ENCODE results near the gene RHAG.

The RHAG gene

DNA sequence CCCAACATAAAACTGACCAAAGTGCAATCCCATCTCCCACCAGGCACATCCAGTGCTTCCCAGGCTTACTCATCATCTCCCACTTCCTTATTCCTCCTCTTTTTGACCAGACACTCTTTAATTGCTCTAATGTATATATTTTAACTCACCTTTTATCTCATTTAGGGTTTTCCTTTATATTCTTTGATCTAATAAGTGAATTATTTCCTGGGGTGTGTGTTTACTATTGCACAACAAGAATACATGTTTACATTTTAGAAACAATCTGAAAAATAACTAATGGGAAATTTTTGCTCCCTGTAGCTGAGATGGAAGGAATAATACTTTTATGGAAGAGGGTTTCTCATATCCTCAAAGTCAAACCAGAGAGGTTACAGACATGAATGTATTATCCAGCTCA, 18.4 kb downstream of the RHAG start:
- no peak for TF ChIP-seq FOXP2 (optimal IDR thresholded peaks at IDR 0.05; ENCODE audit: borderline replicate concordance, extremely low read depth, extremely low read length, insufficient read depth)
- TF ChIP-seq SIN3A (IDR thresholded peaks at IDR 0.05; ENCODE audit: borderline replicate concordance, insufficient read depth, low read length), result no peak
- TF ChIP-seq POLR2AphosphoS5 (IDR thresholded peaks at IDR 0.05; ENCODE audit: low read depth, low read length), result no peak
- TF ChIP-seq TAF1 (IDR thresholded peaks at IDR 0.05; ENCODE audit: borderline replicate concordance, insufficient read depth, low read length), result no peak
- TF ChIP-seq, protein P1, sequence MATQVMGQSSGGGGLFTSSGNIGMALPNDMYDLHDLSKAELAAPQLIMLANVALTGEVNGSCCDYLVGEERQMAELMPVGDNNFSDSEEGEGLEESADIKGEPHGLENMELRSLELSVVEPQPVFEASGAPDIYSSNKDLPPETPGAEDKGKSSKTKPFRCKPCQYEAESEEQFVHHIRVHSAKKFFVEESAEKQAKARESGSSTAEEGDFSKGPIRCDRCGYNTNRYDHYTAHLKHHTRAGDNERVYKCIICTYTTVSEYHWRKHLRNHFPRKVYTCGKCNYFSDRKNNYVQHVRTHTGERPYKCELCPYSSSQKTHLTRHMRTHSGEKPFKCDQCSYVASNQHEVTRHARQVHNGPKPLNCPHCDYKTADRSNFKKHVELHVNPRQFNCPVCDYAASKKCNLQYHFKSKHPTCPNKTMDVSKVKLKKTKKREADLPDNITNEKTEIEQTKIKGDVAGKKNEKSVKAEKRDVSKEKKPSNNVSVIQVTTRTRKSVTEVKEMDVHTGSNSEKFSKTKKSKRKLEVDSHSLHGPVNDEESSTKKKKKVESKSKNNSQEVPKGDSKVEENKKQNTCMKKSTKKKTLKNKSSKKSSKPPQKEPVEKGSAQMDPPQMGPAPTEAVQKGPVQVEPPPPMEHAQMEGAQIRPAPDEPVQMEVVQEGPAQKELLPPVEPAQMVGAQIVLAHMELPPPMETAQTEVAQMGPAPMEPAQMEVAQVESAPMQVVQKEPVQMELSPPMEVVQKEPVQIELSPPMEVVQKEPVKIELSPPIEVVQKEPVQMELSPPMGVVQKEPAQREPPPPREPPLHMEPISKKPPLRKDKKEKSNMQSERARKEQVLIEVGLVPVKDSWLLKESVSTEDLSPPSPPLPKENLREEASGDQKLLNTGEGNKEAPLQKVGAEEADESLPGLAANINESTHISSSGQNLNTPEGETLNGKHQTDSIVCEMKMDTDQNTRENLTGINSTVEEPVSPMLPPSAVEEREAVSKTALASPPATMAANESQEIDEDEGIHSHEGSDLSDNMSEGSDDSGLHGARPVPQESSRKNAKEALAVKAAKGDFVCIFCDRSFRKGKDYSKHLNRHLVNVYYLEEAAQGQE (IDR thresholded peaks at IDR 0.05; ENCODE audit: insufficient read depth in 1 of 2, low read depth in 2 of 2, low read length in 2 of 2), result no peak

- TF ChIP-seq FOXP2 (optimal IDR thresholded peaks at IDR 0.05; ENCODE audit: borderline replicate concordance, extremely low read depth, extremely low read length, insufficient read depth) (no peak), TAF1 (IDR thresholded peaks at IDR 0.05; ENCODE audit: borderline replicate concordance, insufficient read depth, low read length) (no peak), POLR2AphosphoS5 (IDR thresholded peaks at IDR 0.05; ENCODE audit: low read depth, low read length) (no peak), SIN3A (IDR thresholded peaks at IDR 0.05; ENCODE audit: borderline replicate concordance, insufficient read depth, low read length) (no peak)
- TF ChIP-seq, protein P1 (IDR thresholded peaks at IDR 0.05; ENCODE audit: insufficient read depth in 1 of 2, low read depth in 2 of 2, low read length in 2 of 2), result no peak
These were observed 27.4 kb downstream of the RHAG start for GRCh38 chr6:49609285-49609684.

DNA sequence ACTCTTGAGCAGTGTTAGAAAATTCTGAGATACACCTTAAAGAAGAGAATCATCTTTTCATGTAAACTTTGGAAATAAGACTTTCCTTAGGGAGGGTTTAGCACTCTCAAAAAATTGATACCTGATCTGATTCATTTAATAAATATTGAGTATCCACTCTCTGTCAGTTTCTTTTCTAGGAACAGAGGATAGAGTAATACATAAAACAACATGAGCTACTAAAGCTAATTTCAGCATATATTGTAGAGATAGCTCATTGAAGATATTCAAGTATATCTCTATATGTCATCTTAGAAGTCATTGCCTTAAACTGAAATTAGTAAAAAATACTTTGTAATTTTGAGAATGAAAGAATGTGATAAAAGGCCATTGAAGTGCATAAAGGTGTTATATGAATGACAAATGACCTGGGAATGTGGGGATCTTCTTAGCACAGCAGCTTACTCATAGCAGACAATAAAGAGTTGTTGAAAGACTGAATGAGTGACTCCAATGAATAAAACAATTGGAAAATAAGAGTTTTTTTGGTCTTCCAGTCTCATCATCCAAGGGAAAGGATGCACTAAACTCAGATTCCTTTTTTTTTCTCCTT, 29.2 kb downstream of the RHAG start:
- TF ChIP-seq SIN3A (IDR thresholded peaks at IDR 0.05; ENCODE audit: borderline replicate concordance, insufficient read depth, low read length) (no peak), TAF1 (IDR thresholded peaks at IDR 0.05; ENCODE audit: borderline replicate concordance, insufficient read depth, low read length) (no peak), FOXP2 (optimal IDR thresholded peaks at IDR 0.05; ENCODE audit: borderline replicate concordance, extremely low read depth, extremely low read length, insufficient read depth) (no peak), POLR2AphosphoS5 (IDR thresholded peaks at IDR 0.05; ENCODE audit: low read depth, low read length) (no peak)
- TF ChIP-seq, protein P1 (IDR thresholded peaks at IDR 0.05; ENCODE audit: insufficient read depth in 1 of 2, low read depth in 2 of 2, low read length in 2 of 2), result no peak

- TF ChIP-seq TAF1 (IDR thresholded peaks at IDR 0.05; ENCODE audit: borderline replicate concordance, insufficient read depth, low read length) (no peak), FOXP2 (optimal IDR thresholded peaks at IDR 0.05; ENCODE audit: borderline replicate concordance, extremely low read depth, extremely low read length, insufficient read depth) (no peak), SIN3A (IDR thresholded peaks at IDR 0.05; ENCODE audit: borderline replicate concordance, insufficient read depth, low read length) (no peak), POLR2AphosphoS5 (IDR thresholded peaks at IDR 0.05; ENCODE audit: low read depth, low read length) (no peak)
- TF ChIP-seq, protein P1 (IDR thresholded peaks at IDR 0.05; ENCODE audit: insufficient read depth in 1 of 2, low read depth in 2 of 2, low read length in 2 of 2), result no peak
These were observed 29.8 kb downstream of the RHAG start for GRCh38 chr6:49606721-49607390.

Data from PFSK-1 (cell line).